ENCODE measurements around the gene RPS6KB1.
"Not testable (repeated sequence)": the region's sequence is repeated elsewhere in the genome, so short reads cannot be mapped to it uniquely, and the experiment has no call there.

Gene RPS6KB1

DNA sequence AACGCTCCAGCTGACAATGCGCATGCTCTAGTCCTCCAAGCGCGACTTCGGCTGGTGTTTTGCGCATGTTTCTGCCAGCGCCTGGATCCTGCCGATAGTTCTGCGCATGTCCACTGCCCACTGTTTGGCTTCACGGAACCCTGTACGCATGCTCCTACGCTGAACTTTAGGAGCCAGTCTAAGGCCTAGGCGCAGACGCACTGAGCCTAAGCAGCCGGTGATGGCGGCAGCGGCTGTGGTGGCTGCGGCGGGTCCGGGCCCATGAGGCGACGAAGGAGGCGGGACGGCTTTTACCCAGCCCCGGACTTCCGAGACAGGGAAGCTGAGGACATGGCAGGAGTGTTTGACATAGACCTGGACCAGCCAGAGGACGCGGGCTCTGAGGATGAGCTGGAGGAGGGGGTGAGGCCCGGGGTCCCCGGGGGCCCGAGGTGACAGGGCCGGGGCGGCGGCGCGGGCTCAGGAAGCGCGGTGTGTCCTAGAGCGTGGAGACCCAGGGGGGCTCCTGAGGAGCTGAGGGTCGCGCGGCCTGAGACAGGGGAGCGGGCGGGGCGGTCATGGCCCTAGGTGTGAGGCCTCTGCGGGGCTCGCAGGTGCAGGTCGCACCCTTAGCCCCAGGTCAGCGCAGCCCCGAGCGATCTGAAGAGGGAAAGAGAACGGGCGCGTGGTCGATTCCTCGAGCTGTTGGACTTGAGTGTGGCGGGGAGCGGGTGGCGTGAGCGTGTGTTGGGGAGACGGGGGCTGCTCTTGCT lies at the start of gene RPS6KB1, which contains the start of gene TUBD1:
TSS of gene RPS6KB1 (plus strand) at position 198 of the 752 bp plus-strand sequence. CDS start at position 262, 64 bp downstream.
TSS of gene TUBD1 (minus strand) at position 20 of the 752 bp plus-strand sequence. CDS start 1,941 bp downstream, outside the sequence.
- DNase-seq = peak; percentile 96

DNA sequence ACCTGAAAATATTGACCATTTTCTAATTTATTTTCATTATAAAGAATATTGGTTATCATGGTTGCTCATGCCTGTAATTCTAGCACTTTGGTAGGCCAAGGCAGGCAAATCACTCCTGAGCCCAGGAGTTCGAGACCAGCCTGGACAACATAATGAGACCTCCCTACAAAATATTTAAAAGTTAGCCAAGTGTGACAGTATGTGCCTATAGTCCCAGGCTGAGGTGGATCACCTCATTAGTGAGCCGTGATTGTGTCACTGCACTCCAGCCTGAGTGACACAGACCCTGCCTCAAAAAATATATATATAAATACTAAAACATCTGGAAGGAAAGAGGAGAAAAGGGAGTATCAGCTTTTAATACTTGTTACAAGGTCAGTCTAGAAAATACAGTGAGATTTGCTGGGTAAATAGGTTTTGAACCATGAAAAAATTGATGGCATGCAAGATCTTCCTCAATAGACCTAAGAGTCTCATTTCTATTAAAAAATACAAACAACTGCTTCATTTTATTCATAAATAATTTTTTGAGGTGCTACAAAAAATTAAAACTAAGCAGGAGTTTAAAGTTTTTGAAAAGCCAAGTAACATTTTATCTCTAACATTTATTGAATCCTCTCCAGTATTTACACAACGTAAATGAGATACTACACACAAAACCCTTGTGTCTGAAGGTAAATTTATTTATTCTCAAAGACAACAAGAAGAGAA lies 47.9 kb upstream of the RPS6KB1 start:
- no peak for DNase-seq

DNA sequence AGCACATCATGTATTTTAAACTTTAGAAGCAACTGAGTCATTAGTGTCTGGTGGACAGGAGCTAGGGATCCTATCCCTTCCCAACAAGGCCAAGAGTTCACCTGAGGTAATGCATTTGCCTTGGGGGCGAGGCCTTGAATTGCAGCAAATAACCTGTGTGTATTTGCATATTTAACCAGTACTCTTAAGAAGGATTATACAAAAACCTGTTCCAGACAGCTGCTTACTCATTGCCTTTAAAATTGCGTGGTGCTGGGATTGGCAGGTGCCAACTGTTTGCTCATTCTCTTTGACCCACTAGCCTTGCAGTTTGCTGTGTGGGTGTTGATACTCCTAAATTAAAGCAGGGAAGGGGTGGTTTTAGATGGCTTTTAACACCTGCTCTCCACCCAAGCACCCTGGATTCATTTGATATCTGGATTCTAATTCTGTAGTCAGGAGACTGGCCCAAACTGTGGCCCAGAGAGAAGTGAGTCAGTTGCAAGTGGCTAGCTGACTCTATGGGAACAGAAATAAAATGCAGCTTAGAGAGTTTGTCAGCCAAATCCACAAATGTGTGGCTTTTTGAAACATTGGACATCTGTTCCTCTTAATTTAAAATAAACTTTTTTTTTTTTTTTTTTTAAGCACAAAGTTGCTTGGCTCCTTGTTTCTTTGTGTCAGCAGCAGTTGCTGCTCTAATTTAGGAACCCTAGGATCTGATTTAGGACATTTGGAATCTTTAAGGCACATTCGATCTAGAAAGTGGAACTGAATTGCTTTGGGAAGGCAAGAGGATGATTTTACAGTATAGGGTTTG lies 47.1 kb upstream of the RPS6KB1 start:
- peak; percentile 100 for DNase-seq

DNA sequence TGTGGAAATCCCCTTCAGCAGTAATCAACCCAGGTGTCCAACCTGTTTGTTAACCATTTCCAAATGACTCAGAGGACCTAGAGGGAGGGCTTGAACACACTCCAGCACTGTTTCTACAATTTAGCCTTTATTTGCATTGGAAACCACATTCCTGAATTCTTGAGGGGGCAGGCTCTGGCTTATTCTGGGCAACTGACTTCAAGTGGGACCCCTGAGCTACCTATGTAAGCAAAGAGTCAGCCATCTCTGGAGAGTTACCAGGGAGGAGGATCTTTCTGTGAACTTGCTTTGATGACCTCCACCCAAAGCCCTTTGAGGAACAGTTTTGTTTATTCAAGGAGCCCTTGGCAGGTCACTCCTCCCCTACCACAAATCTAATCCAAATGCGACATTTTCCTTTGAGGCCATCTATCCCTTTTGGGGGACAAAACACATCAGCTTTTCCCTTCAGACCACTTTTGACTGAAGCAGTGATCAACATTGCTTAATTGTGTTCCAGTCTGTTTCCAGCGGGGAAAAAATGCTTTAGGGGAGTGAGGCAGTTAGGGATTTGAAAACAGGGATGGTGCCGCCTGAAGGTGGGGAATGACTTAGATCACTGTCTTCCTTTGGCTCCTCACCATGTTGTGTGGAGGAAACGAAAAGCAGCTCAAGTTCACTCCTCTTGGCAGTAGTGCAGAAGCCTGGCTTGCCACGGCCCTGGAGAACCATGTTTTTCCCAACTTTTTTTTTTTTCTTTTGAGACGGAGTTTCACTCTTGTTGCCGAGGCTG lies 46.3 kb upstream of the RPS6KB1 start:
- no peak for DNase-seq

DNA sequence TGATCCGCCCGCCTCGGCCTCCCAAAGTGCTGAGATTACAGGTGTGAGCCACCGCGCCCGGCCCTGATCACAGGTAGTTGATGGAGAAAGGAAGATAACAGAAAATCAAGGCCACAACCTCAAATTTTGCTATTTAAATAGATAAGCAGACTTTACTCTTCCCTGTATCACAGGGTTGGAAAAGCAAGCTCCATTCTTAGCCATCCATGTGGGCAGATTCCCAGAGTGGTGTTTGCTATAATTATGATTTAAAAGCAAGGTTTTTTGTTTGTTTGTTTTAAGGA lies 44.6 kb upstream of the RPS6KB1 start:
- DNase-seq = no peak

DNA sequence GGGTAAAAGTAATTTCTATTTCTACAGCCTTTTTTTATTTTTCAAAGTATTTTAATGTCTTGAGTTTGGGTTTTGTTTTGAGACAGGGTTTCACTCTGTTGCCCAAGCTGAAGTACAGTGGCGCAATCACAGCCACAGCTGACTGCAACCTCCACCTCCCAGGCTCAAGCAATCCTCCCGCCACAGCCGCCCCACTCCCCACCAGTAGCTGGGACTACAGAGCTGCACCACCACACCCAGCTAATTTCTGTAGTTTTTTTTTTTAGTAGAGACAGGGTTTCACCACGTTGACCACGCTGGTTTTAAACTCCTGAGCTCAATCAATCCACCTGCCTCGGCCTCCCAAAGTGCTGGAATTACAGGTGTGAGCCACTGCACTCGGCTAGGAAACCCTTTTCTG lies 44.1 kb upstream of the RPS6KB1 start:
- no peak for DNase-seq

DNA sequence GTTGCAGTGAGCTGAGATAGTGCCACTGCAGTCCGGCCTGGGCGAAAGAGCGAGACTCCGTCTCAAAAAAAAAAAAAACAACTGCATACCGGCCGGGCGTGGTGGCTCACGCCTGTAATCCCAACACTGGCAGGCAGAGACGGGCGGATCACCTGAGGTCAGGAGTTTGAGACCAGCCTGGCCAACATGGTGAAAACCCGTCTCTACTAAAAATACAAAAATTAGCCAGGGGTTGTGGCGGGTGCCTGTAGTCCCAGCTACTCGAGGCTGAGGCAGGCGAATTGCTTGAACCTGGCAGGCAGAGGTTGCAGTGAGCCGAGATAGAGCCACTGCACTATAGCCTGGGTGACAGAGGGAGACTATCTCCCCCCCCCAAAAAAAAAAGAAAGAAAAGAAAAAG lies 42.6 kb upstream of the RPS6KB1 start:
- not testable (repeated sequence) for DNase-seq

DNA sequence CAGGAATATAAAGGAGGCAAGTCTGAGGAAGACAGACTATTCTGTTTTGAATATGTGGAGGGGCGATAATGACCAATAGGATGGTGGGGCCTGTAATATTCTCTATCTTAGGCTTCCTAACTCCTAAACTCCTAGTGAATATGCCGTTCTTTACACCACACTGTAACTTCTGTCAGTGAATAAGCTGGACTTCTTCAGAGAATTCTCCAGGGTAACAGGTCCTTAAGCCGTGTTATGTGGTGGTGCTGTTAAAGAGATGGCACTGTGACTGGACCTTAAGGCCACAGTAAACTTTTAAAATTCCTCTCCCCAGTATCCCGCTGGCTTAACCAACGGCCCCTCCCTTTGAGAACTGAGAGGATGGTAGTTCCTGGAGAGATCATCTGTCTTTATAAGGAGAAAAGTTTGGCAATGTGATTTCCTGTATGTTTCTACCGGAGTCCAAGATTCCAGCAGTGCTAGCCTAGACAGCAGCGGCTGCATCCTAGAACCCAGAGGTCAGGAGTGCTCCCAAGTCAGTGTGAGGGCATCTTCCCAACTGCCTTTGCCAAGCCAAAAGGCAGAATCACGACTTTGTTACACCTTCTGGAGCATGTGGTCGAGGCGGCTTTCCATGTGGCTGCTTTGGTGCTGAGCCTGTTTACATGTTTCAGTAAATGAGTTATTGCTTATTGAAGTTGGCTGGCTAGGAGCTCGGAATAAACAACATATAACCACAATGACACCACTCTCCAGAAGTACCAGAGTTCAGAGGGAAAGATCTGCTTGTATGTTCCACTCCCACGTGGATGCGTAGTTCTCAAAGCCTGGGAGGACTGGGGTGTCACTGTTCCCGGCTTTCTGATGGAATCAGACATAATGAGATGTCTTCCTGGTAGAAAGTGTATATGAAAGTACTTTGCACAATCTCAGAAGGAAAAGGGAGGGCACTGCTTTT lies 41.2 kb upstream of the RPS6KB1 start:
- no peak for DNase-seq

DNA sequence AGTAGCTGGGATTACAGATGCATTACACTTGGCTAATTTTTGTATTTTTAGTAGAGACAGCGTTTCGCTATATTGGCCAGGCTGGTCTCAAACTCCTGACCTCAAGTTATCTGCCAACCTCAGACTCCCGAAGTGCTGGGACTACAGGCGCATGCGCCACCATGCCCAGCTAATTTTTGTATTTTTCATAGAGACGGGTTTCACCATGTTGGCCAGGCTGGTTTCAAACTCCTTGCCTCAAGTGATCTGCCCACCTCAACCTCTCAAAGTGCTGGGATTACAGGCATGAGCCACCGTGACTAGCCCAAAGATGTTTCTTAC lies 40.1 kb upstream of the RPS6KB1 start:
- not testable (repeated sequence) for DNase-seq

DNA sequence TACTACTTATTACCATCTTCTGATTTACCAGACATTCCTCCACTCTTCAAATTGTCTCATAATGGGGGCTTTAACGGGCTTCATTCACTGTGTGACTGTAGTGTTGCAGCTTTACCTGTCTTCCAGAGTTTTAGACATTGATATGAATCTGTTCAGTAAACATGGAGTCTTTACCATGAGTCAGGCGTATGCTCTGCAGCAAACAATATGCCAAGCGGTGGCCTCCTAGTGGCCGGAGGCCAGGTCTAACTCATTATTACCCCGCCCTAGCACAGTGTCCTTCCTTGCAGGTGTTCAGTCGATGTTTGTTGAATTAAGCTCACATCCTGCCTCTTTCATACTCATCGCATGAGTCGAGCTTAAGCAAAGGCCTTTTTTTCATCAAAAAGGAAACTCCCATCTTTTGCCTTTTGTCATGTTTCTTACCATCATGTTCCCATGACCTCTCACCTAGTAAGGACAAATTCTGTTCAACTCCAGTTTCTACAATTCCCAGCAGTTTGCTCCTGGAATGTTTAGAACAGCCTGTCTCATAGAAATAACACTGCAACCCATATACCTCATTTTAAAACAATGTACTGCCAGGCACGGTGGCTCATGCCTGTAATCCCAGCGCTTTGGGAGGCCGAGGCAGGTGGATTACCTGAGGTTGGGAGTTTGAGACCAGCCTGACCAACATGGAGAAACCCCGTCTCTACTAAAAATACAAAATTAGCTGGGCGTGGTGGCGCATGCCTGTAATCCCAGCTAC lies 39.6 kb upstream of the RPS6KB1 start:
- DNase-seq = no peak

DNA sequence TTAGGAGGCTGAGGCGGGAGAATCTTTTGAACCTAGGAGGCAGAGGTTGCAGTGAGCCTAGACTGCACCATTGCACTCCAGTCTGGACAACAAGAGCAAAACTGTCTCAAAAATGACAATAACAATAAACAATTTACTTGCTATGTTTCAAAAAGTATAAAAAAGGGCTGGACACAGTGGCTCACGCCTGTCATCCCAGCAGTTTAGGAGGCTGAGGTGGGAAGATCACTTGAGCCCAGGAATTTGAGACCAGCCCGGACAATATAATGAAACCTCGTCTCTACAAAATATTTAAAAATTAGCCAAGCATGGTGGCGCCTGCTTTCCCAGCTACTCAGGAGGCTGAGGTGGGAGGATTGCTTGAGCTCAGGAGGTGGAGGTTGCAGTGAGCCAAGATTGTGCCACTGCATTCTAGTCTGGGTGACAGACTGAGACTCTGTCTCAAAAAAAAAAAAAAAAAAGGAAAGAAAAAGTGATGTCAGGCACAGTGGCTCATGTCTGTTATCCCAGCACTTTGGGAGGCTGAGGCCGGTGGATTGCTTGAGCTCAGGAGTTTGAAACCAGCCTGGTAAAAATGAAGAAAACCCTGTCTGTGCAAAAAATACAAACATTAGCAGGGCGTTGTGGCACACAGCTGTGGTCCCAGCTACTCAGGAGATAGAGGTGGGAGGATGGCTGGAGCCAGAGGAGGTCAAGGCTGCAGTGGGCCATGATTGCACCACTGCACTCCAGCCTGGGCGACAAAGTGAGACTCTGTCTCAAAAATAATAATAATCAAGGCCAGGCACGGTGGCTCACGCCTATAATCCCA lies 38.8 kb upstream of the RPS6KB1 start:
- DNase-seq = not testable (repeated sequence)

DNA sequence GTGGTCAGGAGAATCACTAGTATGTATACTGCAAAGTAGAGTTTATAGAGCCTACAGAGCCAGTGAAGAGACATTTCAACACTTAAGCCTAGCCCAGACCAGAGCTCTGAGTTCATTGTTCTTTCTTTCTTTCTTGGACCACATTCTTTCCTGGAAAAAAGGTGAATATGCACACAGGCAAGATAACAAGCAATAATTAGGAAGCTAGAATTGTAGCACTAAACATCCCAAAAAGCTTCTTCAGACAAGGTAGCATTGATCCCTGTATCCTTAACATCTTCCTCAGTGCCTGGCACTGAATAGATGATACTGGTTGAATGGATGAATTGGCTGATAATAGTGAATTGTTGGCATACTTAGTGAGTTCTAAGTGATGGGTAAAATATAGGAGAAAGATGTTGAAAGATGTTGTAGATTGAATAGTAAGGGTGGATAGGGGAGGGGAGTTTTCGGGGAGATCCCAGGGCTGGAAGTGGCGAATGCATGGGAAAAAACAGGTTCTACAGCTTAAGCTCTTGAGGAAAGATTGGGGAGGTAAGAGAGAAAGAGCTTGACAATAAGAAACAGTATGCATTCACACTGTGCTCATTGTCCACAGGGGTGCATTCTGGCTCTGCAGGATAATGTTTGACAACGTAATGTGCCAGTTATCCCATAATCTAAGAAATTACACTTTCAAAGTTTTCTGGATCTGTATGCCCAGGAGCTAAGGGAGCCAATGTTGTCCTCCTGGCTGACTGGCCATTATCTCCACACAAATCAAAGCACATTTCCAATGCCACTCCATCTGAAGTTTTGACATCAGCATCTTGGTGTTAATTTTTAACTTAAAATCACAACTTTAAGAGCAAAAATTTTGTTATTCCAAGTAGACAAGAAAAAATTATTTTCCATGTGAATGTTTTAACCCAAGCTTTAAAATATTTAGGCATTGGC lies 35.8 kb upstream of the RPS6KB1 start:
- no peak for DNase-seq

DNA sequence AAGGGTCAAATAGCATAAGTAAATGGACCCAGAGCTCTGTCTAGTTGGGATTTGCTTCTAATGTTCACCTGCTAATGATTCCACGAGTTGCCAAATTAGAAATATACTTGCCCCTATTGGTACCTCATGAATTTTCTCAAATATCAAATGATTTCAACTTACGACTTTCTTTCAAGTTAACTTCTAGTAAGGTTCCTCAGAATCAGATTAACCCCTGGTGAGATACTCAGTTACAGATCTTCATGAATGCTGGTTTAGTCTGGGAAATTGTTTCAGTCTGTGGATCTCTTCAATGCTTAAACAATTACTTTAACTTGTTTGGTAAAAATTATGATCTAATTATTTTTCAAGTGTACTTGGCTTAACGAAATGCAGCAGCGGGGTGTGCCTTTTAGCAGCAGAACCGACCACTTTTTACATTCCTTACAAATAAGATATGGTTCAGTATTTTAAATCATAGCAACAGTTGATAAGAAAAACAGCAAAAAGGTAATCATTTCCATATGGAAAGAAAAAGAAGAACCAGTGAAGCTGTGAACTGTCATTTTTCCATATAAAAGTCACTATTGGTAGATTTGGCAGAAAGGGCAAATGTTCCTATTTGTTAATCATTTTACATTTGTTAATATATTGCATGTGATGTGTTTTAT lies 34.6 kb upstream of the RPS6KB1 start:
- no peak for DNase-seq

DNA sequence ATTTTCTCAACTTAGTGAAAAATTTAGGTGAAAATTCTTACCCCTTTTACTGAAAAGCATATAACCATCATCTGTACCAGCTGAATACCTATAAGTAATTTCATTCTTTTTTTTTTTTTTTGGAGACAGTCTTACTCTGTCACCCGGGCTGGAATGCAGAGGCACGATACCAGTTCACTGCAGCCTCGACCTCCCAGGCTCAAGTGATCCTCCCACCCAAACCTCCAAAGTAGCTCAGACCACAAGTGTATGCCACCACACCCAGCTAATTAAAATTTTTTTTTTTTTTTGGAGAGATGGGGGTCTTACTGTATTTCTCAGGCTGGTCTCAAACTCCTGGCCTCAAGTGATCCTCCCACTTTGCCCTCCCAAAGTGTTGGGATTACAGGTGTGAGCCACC lies 34.0 kb upstream of the RPS6KB1 start:
- no peak for DNase-seq

DNA sequence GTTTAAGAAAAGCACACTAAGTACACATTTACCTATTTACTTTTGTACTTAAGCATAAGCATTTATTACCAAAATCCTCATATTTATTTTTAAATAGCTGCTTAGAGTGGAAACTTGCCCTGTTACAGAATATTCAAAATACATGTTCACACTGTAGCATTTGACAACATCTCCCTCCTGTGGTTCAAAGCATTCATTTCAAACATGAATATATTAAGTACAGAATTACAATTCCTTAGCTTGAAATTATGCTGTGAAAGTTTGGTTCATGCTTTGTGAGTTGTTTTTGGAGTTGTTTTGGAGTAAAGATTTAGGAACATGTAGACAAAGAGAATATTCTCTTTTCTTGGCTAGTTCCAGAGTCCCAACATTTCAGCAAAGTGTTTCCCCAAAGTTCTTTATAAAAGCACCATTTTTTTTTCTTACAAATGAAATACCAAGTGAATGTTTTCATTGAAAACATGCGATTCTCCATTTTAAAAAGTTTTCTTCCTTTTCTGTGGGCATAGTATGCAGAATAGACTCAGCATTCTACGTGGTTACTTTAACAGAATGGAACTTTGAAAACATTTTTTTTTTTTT lies 33.4 kb upstream of the RPS6KB1 start:
- DNase-seq = no peak

DNA sequence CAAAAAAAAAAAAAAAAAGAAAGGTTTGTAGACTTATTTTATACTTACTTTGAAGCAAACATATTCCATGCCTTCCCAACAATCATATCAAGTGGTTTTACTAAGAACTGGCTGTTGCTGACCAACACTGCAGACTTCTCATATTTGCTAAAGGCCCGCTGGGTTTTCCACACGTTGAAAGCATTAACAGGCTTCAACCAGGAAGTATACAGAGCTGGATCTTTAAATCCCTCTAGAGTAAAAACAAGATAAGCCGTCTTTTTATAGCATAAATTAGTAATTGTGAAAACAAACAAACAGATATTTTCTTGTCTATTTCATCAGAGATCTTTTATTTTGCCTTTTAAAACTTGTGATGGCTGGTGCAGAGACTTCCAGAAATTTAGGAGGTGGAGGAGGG lies 29.3 kb upstream of the RPS6KB1 start:
- DNase-seq = no peak

DNA sequence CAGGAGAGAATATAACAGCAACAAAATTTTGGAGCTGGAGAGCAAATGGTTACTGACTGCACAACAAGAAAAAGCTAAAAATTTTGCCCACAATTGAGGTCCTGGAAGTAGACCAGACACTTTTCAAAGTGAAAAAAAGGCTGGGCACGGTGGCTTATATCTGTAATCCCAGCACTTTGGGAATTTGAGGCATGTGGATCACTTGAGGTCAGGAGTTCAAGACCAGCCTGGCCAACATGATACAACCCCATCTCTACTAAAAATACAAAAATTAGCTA lies 23.0 kb upstream of the RPS6KB1 start:
- DNase-seq = no peak

DNA sequence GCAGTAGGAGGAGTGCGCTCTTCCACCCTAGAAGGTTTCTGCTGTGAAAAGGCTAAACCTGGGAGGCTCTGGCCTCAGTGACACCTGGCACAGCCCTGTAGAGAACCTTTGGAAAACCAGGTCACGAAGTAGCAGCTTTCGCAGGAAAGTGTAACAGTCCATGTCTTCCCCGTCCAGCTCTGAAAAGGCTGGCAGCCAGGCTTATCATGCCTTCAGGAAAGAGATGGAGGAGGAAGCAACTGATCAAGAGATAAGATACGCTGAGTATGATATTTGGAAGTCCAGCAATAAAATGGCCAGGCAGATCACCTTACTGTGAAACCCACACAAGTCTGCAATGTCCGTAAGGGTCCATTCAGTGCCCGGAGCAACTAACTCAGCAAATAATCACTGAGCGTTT lies 22.4 kb upstream of the RPS6KB1 start:
- no peak for DNase-seq

All from NCI-H524 treated with DMSO at 0.1 percent for 48 hours (cell line).